HG03457 (cell line): Measurements from ENCODE around the gene GPATCH2.
A peak's percentile ranks its signal among the peaks of the same experiment; 100 is the strongest.
"Not testable (repeated sequence)": the region's sequence is repeated elsewhere in the genome, so short reads cannot be mapped to it uniquely, and the experiment has no call there.

Experiments used
- ATAC-seq: cut with Tn5 transposase; IDR thresholded peaks from one replicate; pipeline ENCODE4 v1.9.1; 2021; ENCODE audit warnings: moderate number of reproducible peaks; ENCODE audit not compliant: unreplicated experiment

Gene GPATCH2

GRCh38 chr1:217584286-217584811, 46.5 kb downstream of the GPATCH2 start:
- ATAC-seq = not testable (repeated sequence)

GRCh38 chr1:217577336-217577735, 53.6 kb downstream of the GPATCH2 start:
- ATAC-seq = no peak

GRCh38 chr1:217574265-217574949, 56.5 kb downstream of the GPATCH2 start:
- ATAC-seq = no peak

- ATAC-seq = no peak
These were observed 61.9 kb downstream of the GPATCH2 start for GRCh38 chr1:217569021-217569420.

GRCh38 chr1:217568200-217568599, 62.7 kb downstream of the GPATCH2 start:
- no peak for ATAC-seq

- no peak for ATAC-seq
These were observed 66.1 kb downstream of the GPATCH2 start for GRCh38 chr1:217564833-217565232.

- no peak for ATAC-seq
These were observed 66.7 kb downstream of the GPATCH2 start for GRCh38 chr1:217564207-217564606.

- no peak for ATAC-seq
These were observed 67.7 kb downstream of the GPATCH2 start for GRCh38 chr1:217563179-217563578.

- no peak for ATAC-seq
These were observed 68.5 kb downstream of the GPATCH2 start for GRCh38 chr1:217562229-217562878.

GRCh38 chr1:217561446-217561845, 69.4 kb downstream of the GPATCH2 start:
- ATAC-seq = no peak

GRCh38 chr1:217554849-217555248, 76.0 kb downstream of the GPATCH2 start:
- ATAC-seq = no peak

- no peak for ATAC-seq
These were observed 76.9 kb downstream of the GPATCH2 start for GRCh38 chr1:217553949-217554509.

- ATAC-seq = no peak
These were observed 78.4 kb downstream of the GPATCH2 start for GRCh38 chr1:217552339-217552951.

GRCh38 chr1:217542837-217543236, 88.1 kb downstream of the GPATCH2 start:
- ATAC-seq = peak; percentile 83

- no peak for ATAC-seq
These were observed 88.6 kb downstream of the GPATCH2 start for GRCh38 chr1:217542136-217542777.

- no peak for ATAC-seq
These were observed 90.6 kb downstream of the GPATCH2 start for GRCh38 chr1:217540321-217540720.

- no peak for ATAC-seq
These were observed 91.4 kb downstream of the GPATCH2 start for GRCh38 chr1:217539510-217539909.

- no peak for ATAC-seq
These were observed 95.1 kb downstream of the GPATCH2 start for GRCh38 chr1:217535601-217536377.

- ATAC-seq = no peak
These were observed 96.3 kb downstream of the GPATCH2 start for GRCh38 chr1:217534566-217534965.

- no peak for ATAC-seq
These were observed 102.6 kb downstream of the GPATCH2 start for GRCh38 chr1:217528271-217528670.
